Upper lobe of left lung (tissue), 4 donors: Measurements from ENCODE around the gene GRXCR1.

Experiments used
- CTCF ChIP-seq, 6 experiments: fragments of 450-650 bp in 4 of 6; fragments of 200-600 bp in 2 of 6; sonication (generic) in 2 of 6; IDR thresholded peaks; one replicate each; pipeline ENCODE4 v1.5.1; 2016 to 2019; ENCODE audit warnings: antibody characterized with exemption in 6 of 6
- POLR2A ChIP-seq, 4 donors: fragments of 450-650 bp; IDR thresholded peaks; one replicate each; pipeline ENCODE4 v1.5.1; 2016 to 2017; ENCODE audit warnings: antibody characterized with exemption in 4 of 4, mild to moderate bottlenecking in 2 of 4

- TF ChIP-seq POLR2A (IDR thresholded peaks at IDR 0.05) (no peak), CTCF (IDR thresholded peaks at IDR 0.05) (no peak)
These were observed 72.8 kb downstream of the GRXCR1 start for GRCh38 chr4:42965326-42965725.
